Inflammatory macrophage (primary cell): ENCODE results near the gene NEK1.

Experiments used
- DNase-seq, 2 donors: peaks; one replicate each; pipeline ENCODE4 v3.0.0-alpha.2; 2020 to 2022
- total RNA-seq, 18 experiments: gene quantifications; one replicate each; lab custom pipeline; 2026; ENCODE audit warnings: mixed read lengths in 6 of 18, inconsistent platforms in 2 of 18; lab: John Stamatoyannopoulos, UW

NEK1 gene, protein sequence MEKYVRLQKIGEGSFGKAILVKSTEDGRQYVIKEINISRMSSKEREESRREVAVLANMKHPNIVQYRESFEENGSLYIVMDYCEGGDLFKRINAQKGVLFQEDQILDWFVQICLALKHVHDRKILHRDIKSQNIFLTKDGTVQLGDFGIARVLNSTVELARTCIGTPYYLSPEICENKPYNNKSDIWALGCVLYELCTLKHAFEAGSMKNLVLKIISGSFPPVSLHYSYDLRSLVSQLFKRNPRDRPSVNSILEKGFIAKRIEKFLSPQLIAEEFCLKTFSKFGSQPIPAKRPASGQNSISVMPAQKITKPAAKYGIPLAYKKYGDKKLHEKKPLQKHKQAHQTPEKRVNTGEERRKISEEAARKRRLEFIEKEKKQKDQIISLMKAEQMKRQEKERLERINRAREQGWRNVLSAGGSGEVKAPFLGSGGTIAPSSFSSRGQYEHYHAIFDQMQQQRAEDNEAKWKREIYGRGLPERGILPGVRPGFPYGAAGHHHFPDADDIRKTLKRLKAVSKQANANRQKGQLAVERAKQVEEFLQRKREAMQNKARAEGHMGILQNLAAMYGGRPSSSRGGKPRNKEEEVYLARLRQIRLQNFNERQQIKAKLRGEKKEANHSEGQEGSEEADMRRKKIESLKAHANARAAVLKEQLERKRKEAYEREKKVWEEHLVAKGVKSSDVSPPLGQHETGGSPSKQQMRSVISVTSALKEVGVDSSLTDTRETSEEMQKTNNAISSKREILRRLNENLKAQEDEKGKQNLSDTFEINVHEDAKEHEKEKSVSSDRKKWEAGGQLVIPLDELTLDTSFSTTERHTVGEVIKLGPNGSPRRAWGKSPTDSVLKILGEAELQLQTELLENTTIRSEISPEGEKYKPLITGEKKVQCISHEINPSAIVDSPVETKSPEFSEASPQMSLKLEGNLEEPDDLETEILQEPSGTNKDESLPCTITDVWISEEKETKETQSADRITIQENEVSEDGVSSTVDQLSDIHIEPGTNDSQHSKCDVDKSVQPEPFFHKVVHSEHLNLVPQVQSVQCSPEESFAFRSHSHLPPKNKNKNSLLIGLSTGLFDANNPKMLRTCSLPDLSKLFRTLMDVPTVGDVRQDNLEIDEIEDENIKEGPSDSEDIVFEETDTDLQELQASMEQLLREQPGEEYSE (N-terminal part only)
- total RNA-seq, result 6.6 to 17.7 (median 12.1) reads per million in 18 experiments

DNA sequence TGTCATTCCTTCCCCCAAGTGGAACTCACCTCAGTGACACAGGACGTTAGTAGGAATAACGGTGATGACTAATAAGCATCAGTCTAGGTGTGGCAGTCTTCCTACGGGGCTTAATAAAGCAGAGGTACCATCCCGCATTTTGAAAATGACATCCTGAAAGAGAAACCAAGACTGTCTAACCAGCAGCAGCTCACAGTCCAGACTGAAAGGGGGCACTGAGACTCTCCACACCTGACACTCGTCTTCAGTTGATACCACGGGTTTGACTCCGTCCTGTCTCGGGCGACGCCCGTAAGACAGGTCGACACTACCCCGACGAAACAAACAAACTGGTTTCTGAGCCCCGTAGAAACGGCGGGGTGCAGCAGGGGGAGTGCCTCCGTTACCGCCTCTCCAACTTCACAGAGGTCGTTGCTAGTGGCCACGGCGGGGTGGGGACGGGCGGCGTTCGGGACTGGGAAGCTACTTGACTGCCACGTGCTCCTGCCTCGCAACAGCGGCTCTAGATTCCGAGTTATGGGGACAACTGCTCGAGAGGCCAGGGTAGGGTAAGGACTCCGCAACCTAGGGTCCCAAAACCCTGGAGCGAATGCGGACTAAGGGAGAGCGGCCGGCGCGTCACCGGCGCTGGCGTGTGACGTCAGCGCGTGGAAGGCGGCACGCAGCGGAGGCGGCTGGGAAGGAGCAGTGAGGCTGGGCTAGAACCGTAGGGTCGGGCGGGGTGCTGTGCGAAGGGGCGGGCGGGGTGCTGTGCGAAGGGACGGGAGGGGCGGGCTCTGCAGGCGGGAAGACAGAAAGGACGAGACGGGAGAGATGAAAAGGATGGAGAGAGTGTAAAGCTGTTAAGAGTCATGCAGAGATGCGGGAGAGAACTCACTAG is at the start of gene NEK1:
TSS of gene NEK1 (minus strand) at position 593 of the 880 bp plus-strand sequence. CDS start 9,953 bp downstream, outside the sequence.
- DNase-seq, result peak; percentile 84 to 91

DNA sequence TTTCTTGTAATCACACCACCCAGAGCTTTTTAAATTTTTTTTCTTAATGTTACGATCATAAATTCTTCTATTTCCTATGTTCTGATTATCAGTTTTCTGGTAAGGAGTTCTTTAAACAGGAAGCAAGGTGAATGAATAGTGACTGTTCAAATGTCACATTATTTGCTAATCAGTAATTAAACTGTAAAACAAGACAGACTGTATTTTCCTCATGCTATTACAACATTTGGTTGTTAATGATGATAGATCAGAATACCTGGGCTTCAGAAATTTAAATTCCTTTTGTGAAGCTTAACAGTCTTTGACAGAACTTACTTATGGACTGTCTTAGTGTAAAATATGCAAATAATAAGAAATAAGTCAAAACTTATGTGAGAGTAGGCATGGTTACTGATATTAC is 49.4 kb upstream of the NEK1 start:
- DNase-seq, result no peak

DNA sequence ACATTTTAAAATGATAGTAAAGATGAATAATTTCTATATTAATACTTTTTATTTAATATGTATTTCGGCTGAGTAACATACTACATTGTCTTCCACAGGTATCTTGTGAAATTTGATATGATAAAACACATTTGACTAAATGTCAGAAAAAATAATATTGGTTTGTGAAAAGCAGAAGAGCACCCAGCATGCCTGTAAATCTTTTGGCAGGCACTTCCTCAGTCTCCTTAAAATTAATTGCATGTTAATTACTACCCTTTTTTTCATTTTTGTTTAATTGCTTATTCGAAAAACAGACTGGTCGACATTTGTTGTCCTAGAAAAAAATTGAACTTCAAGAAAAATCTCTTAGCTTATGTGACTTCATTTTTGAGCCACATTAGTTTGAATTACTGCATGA is 48.5 kb upstream of the NEK1 start:
- DNase-seq, result no peak

DNA sequence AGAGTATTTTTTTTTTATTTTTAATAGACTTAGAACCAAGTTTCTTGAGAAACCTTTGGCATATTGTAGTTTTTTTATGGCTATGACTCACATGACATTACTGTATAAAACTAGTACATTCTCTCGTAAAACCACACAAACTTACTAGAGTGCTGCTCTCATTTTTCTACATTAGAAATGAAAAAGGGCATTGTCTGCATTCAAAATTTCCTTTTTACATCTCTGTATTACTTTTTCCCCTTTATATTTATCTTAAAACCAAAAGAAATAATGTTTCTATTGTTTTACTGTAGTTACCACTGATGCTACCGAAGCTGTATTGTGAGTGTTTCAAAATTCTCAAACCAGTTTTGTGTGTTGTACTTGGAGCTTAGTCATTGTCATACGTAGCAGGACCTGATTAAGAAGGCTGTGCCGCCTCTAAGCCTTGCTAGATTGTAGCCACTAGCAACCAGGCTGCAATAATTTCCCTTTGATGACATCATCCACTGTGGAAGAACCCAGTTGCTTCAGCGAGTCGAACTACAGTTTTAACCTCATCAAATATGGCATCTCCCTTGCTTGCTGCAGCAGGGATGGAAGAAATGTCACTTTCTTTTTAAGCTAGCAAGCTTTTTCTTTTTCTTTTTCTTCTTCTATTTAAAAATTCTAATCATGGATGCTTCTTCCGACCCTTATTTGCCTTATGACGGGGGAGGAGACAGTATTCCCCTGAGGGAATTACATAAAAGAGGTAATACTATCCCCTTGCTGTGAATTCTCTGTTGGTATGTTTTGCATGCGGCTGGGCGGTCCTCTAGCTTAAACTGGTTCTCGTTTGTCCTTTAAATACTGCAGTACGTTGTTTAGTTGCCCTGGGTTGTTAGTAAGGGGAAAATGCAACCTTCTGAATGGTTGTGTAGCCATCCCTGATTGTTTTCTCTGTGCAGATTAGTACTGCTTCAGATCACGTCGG is 47.6 kb upstream of the NEK1 start:
- DNase-seq, result peak; percentile 96 to 97

DNA sequence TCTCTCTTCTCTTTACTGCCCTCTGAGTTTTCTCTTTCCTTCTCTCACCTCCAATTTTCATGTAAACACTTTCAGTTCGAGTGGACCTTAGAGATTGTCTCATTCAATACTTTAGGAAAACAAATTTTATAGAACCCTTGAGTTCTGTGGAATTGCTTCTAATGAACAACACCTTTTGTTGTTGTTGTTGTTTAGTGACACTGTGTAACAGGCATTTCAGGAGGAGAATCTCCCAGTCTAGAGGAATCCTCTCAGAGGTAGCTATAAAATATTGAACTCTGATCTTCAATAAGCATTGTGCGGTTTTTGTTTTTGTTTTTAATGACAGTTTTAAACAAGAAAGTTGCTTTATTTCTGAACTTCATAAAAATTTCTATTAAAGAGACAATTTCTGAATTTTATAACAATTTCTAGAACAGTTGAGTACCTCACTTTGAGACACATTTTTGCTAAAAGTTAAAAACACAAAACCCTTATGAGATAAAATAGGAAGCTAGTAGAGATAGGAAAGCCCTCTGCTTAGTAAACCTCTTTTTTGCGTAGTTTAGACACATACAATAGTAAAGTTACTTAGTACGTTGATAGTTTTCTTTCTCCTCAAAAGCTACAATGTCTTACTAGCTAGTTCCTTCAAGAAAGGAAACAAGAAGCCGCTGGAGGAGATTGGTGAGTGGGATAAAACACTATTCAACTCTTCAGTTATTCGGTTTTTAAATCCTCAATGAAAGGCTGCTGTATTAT is 46.8 kb upstream of the NEK1 start:
- no peak for DNase-seq

DNA sequence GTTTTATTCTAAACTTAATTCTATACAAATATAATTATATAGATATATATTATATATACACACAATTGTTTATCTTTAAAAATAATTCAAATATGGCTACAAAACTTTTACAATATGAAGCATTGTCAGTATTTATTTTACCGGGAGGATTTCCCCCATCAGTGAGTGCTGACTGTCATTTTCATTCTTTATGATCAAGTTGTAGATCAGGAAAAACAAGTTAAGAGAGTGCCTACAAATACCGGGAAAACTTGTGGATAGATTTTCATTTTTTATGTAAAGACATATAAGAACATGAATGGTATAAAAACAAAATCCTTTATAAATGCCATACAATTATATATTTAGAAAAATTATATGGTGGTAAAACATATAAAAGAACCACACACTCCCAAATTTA is 45.8 kb upstream of the NEK1 start:
- no peak for DNase-seq

DNA sequence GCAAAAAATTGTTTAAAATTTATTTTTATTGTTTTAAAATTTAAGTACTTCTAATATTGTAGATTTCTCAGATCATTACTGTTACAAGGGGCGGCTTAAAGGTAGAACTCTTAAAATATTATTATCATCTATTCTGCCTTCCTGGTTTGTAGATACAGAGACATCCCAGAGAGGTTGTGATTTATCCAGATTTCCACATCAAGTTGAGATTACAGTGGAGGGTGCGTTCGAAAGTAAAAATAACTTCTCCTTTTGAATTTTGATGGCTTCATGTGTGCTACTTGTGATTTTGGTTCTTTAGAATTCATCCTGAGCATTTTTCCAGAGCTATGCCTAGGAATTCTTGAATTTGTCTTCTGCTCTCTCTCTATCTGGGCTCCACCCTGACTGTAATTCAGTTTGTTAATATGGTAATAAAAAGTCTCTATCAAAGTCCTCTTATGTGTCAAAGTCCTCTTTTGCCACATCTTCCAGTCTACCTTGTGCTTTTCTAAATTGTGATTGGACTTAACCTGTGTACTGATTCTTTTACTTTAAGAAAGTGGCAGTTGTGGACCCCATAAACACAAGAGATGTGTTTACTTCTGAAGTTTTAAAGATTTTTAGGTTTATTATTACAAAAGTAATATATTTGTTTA is 45.2 kb upstream of the NEK1 start:
- peak; percentile 15 to 45 for DNase-seq

DNA sequence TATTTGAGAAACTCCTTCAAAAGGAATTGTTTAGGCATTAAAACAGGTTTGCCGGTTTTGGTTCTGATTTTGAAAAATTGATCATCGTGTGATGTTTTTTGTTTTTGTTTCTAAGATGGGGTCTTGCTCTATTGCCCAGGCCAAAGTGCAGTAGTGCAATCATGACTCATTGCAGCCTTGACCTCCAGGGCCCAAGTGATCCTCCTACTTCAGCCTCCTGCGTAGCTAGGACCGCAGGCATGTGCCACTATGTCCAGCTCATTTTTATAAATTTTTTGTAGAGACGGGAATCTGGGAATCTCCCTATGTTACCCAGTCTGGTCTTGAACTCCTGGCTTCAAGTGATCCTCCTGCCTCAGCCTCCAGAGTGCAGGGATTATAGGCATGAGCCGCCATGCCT is 43.0 kb upstream of the NEK1 start:
- DNase-seq, result no peak

DNA sequence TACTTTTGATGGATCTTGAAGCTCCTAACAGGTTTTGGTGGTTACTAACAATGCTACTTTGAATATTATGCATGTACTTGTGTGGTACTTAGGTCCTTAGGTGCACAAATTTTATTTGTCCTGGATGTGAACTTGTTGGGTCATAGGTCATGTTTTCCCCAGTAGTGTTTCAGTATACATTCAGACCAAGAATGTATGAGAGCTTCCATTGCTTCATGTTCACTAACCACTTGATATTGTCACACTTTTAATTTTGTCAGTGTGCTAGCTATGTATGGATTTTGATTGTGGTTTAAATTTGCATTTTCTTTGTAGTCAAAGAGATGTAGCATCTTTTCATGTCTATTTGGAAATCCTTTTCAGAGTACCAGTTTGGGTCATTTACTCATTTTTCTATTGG is 40.2 kb upstream of the NEK1 start:
- DNase-seq, result no peak

DNA sequence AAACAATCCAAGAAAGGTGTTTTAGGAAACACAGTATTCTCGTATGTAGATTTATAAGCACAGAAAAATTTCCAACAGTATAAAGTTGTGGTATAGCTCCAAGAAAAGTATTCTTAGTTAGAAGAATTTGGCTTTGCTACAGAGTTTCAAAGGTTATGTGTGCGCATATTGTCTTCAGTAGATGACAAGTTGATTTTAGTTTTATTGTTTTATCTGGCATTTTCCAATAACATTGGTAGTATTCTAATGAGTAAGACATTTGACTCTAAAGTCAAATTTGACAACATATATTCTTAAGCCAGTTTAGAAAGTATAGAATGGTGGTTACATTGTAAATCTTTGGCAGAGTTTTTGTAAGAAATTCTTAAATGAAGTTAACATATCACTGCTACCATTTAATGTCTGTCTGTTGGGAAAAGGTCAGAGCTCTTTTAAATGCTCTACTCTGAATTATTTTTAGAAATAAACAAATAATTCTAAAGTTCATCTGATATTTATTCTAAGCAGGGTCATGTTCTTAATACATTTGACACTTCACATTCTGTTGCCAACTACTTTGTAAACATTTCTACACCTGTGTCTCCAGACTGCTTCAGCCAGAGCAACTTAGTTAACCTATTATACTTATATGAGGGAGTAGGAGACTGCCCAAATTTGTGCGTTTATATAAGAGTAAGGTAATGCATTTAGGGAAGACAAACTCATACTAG is 38.0 kb upstream of the NEK1 start:
- DNase-seq, result no peak

DNA sequence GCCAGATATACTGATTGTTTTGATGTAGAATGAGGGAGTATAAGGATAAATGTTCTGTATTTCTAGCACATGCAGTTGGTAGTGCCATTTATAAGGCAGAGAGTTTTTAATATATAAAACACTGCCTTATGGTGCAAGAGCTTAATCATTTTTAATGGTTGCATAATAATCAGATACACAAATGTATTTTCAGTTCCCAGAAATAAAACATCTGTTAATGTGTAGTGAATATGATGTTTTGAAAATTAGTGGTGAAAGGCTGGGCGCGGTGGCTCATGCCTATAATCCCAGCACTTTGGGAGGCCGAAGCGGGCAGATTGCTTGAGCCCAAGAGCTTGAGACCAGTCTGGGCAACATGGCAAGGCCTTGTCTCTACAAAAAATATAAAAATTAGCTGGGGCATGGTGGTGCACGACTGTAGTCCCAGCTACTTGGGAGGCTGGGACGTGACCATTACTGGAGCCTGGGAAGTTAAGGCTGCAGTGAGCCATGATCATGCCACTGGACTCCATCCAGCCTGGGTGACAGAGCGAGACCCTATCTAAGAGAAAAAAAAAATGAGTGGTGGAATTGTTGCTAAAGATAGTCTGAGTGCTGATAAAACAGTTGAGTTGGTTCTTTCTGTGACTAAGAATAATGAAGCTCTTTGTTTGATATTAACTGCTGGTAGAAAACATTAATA is 37.3 kb upstream of the NEK1 start:
- DNase-seq, result no peak

DNA sequence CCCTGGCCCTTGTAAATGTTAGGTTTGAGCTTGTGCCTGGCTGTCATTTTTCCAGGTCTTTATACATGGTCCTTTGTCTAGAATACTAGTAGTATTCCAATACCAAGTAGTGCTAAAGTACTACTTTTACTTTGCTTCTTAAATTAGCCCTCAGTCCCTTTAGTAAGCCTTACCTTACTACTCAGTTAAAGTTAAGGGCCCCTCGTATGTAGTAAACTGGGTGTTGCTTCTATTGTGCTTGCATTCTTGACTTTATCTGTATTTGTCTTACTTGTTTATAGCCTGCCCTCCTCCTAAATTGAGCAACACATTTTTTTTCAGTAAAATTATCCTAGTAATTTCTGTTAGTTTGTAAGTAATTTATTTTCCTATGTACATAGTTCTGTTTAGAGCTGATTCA is 33.2 kb upstream of the NEK1 start:
- no peak for DNase-seq

DNA sequence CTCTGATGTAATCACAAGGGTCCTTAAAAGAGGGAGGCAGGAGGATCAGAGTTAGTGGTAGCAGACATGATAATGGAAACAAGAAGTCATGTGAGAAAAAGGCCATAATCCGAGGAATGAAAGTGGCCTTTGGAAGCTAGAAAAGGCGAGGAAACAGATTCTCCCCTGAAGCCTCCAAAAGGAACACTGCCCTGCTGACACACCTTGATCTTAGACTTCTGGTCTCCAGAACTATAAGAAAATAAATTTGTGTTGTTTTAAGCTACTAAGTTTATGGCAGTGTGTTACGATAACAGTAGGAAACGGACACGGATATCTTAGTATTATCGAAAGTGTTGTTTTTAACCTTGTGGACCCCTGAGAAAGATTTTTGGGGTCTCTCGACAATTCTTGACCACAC is 32.4 kb upstream of the NEK1 start:
- DNase-seq, result no peak

DNA sequence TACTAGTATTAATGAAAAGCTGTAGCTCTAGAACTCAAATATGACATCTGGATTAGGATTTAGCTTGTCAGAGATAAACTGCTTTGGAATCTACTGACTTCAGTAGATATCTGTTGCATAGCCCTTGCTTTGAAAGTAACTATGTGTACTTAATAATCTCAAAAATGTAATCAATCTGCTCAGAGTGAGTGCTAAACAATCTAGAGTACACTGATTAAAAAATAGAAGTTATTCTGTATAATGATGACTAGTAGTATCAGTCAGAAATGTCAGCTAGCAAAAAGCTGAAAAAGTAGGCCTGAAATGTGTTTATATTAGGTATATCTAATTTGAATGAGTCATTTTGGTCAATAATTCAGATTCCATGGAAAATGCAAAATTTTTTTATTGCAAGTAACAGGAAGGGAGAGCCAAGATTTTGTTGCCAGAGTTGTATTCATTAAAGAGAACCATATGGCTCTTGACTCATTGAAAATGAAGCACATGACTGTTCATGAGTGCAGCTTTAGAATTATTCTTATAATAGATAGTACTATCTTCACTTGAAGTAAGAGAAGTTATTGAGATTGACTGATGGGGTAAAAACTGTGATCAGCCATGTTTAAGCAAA is 28.0 kb upstream of the NEK1 start:
- DNase-seq, result no peak

DNA sequence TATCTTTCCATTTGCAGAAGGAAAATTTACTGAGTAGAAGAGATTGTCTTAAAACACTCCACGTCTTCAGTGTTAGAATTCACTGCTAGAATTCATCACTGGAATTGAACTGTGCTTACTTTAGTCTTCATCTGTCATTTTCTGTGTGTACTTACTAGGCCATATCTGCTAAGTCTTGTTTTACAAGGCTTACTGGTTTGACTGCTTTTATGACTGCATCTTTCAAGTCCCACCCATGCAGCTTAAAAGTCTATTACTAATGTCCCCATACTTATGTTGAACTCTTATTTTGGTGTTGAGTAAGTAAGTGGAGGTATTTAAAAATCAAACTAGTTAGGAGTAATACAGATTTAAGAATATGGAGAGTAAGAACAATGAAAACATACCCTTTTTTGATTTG is 22.6 kb upstream of the NEK1 start:
- DNase-seq, result no peak

DNA sequence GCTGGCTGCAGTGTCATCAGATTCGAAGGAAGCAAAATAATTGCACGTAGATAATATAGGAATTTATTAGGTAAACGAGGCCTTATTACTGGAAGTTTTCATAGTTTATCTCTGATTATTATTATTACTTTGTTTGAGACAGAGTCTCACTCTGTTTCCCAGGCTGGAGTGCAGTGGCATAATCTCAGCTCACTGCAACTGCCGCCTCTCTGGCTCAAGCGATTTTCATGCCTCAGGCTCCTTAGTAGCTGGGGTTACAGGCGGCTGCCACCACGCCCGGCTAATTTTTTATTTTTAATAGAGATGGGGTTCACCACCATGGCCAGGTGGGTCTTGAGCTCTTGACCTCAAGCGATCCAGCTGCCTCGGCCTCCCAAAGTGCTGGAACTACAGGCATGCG is 20.5 kb upstream of the NEK1 start:
- no peak for DNase-seq

DNA sequence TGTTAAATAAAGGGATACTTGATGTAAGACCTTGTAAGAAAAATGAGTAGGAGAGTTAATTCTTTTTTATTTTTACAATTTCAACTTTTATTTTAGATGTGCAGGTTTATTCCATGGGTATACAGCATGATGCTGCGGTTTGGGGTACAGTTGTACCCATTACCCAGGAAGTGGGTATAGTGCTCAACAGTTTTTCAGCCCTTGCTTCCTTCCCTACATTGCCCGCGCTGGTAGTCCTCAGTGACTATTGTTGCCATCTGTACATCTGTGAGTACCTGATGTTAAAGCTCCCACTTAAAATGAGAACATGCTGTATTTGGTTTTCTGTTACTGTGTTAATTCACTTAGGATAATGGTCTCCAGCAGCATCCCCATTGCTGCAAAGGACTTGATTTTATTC is 17.7 kb upstream of the NEK1 start:
- no peak for DNase-seq

DNA sequence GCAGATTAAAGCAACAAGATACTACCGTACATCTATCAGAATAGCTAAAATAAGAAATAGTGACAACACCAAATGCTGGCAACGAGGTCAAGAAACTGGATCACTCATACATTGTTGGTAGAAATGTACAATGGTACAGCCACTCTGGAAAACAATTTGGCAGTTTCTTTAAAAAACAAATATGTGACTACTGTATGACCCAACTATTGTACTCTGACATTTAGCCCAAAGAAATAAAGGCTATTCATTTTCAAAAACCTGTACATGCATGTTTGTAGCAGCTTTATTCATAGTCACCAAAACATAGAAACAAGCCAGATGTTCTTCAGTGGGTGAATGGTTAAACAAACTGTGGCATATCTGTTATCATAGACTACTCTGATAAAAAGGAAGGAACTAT is 16.2 kb upstream of the NEK1 start:
- no peak for DNase-seq
